ENCODE measurements around the gene PLPPR5. TPM values are rescaled to one million over a fixed set of nuclear protein-coding genes. Genes with fewer than 3 reads are reported as not detected.
"Not testable (repeated sequence)": the region's sequence is repeated elsewhere in the genome, so short reads cannot be mapped to it uniquely, and the experiment has no call there.

Gene PLPPR5
- total RNA-seq, 2 experiments from 2014 or later: not detected

GRCh38 chr1:98920441-98921110 is 84.1 kb downstream of the PLPPR5 start:
- CTCF ChIA-PET: interaction anchor here (0.7 kb wide), 1 partner anchor 10 kb away, joined by 3 read pairs; no protein-coding TSS in a partner anchor
- POLR2A ChIA-PET: no interaction called here

GRCh38 chr1:98919652-98920051 is 85.0 kb downstream of the PLPPR5 start:
- CTCF ChIA-PET: no interaction called here

GRCh38 chr1:98919211-98919610 is 85.5 kb downstream of the PLPPR5 start:
- ChIA-PET POLR2A (no interaction called here), CTCF (no interaction called here)

More at GRCh38 chr1:98919652-98920051, 85.0 kb downstream of the PLPPR5 start:
- POLR2A ChIA-PET: no interaction called here

GRCh38 chr1:98914547-98914946 is 90.1 kb downstream of the PLPPR5 start:
- ChIA-PET CTCF (no interaction called here), POLR2A (no interaction called here)

- CTCF ChIA-PET: interaction anchor here (1.0 kb wide), 1 partner anchor 10 kb away, joined by 3 read pairs; no protein-coding TSS in a partner anchor
These were observed 93.8 kb downstream of the PLPPR5 start for GRCh38 chr1:98910827-98911226.

GRCh38 chr1:98908980-98909379 is 95.7 kb downstream of the PLPPR5 start:
- ChIA-PET CTCF (interaction anchor here (1.2 kb wide), 1 partner anchor 21 kb away, joined by 3 read pairs; no protein-coding TSS in a partner anchor), POLR2A (no interaction called here)

More at GRCh38 chr1:98910827-98911226, 93.8 kb downstream of the PLPPR5 start:
- POLR2A ChIA-PET: no interaction called here

- POLR2A ChIA-PET: no interaction called here
- CTCF ChIA-PET: interaction anchor here (0.6 kb wide), 1 partner anchor 106 kb away, joined by 3 read pairs; no protein-coding TSS in a partner anchor
These were observed 97.9 kb downstream of the PLPPR5 start for GRCh38 chr1:98906809-98907208.

GRCh38 chr1:98906361-98906760 is 98.3 kb downstream of the PLPPR5 start:
- ChIA-PET CTCF (interaction anchor here (0.6 kb wide), 1 partner anchor 106 kb away, joined by 3 read pairs; no protein-coding TSS in a partner anchor), POLR2A (no interaction called here)

- CTCF ChIA-PET: no interaction called here
- POLR2A ChIA-PET: no interaction called here
These were observed 100.0 kb downstream of the PLPPR5 start for GRCh38 chr1:98904684-98905083.

- ChIA-PET CTCF (no interaction called here), POLR2A (no interaction called here)
These were observed 100.9 kb downstream of the PLPPR5 start for GRCh38 chr1:98903726-98904125.

- ChIA-PET POLR2A (no interaction called here), CTCF (no interaction called here)
These were observed 101.4 kb downstream of the PLPPR5 start for GRCh38 chr1:98903261-98903660.

GRCh38 chr1:98898940-98899339 is 105.7 kb downstream of the PLPPR5 start:
- ChIA-PET CTCF (no interaction called here), POLR2A (no interaction called here)

GRCh38 chr1:98897479-98897878 is 107.2 kb downstream of the PLPPR5 start:
- ChIA-PET CTCF (no interaction called here), POLR2A (no interaction called here)

- ChIA-PET POLR2A (no interaction called here), CTCF (no interaction called here)
These were observed 107.8 kb downstream of the PLPPR5 start for GRCh38 chr1:98896711-98897445.

- ChIA-PET POLR2A (no interaction called here), CTCF (no interaction called here)
These were observed 111.3 kb downstream of the PLPPR5 start for GRCh38 chr1:98893371-98893770.

- POLR2A ChIA-PET: no interaction called here
These were observed 115.8 kb downstream of the PLPPR5 start for GRCh38 chr1:98888869-98889268.

GRCh38 chr1:98887507-98887906 is 117.2 kb downstream of the PLPPR5 start:
- ChIA-PET CTCF (no interaction called here), POLR2A (no interaction called here)

More at GRCh38 chr1:98888869-98889268, 115.8 kb downstream of the PLPPR5 start:
- CTCF ChIA-PET: no interaction called here

- CTCF ChIA-PET: no interaction called here
- POLR2A ChIA-PET: no interaction called here
These were observed 119.8 kb downstream of the PLPPR5 start for GRCh38 chr1:98884864-98885263.

GRCh38 chr1:98881901-98882300 is 122.8 kb downstream of the PLPPR5 start:
- POLR2A ChIA-PET: no interaction called here

GRCh38 chr1:98881234-98881633 is 123.4 kb downstream of the PLPPR5 start:
- POLR2A ChIA-PET, CTCF ChIA-PET: not testable (repeated sequence)

More at GRCh38 chr1:98881901-98882300, 122.8 kb downstream of the PLPPR5 start:
- CTCF ChIA-PET: no interaction called here

- ChIA-PET POLR2A (no interaction called here), CTCF (no interaction called here)
These were observed 129.8 kb downstream of the PLPPR5 start for GRCh38 chr1:98874828-98875227.

Data from activated CD8-positive, alpha-beta memory T cell treated with anti-CD3 and anti-CD28 coated beads for 36 hours (primary cell).